Ramos (cell line): ENCODE measurements around the gene CCDC57.

Experiments used
- in situ Hi-C: fragments of 300-500 bp; cut with MboI; formaldehyde crosslinking; loops from one replicate; pipeline ENCODE4 v1.14.3; 2022; ENCODE audit warnings: low sequenced_read_pairs; ENCODE audit not compliant: unreplicated experiment

Gene CCDC57

DNA sequence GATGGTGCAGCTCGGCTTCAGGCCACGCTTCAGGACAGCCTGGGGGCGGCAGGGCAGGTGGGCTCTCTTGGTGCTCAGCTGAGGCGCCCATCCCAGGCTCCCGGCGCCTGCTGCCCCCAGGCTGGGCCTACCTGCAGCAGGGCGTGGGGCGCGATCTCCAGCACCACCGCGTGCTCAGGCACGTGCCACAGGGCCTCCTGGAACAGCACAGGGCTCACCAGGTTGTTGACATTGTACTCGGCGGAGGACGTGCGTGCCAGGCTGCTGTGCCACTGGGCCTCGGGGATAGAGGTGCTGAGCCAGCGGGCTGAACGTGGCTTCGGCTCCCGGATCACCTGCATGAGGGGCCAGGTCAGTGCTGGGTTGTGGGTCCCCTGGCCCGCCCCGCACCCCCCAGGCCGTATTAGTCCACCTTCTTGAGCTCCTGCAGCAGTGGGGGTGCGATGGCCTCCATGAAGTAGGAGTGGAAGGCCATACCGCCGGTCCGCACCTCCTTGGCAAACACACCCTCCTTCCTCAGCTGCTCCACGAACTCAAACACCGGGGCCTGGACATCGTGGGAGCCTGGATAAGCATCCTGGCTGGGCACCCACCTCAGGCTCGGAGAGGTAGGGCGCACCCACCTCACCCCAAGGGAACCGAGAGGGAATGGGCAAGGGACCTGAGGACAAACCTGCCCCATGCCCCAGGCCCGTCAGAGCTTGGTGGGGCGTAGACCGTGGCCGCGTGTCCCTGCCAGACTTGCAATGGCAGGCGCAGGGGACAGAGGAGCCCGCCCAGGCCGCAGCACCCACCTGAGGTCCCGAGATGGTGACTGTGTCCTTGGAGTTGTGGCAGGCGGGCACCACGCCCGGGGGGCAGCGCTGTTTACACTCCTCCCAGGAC, 123.6 kb downstream of the CCDC57 start:
- in situ Hi-C loops: no loop called here

DNA sequence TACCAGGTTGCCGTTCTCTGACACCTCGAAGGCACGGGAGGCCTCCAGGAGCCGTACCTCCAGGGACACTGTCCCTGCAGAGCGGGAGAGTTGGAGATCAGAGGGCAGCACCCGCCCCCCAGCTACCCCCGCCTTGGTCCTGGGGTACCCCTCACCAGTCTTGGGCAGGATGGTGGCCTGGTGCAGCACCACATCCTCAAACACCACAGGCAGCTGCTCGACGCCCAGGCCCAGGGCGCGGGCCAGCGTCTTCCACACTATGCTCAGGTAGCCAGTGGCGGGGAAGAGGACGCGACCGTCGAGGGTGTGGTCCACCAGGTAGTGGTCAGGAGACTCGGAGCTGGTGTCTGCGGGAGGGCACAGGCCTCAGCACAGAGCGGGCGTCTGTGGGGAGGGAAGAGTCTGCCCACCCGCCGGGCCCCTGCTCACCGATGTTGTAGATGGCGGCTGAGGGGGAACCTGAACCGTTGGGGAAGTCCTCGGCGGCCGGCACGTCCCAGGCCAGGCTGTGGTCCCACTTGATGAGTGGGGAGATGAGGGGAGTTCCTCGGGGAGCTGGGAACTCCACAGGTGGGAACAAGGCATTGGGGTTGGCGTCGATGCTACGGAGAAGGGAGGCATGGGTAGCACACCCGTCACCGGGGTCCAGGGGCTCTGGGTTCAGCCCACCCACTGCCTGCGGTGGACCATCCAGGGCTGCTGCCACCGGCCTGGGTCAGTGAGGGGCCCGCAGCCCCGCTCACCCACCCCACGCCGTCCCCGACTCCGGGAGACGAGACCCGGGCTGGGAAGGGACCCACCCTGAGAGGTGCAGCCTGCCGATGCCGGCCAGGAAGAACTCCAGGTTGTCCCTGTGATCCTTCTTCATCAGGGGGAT, 124.4 kb downstream of the CCDC57 start:
- in situ Hi-C loops: no loop called here

DNA sequence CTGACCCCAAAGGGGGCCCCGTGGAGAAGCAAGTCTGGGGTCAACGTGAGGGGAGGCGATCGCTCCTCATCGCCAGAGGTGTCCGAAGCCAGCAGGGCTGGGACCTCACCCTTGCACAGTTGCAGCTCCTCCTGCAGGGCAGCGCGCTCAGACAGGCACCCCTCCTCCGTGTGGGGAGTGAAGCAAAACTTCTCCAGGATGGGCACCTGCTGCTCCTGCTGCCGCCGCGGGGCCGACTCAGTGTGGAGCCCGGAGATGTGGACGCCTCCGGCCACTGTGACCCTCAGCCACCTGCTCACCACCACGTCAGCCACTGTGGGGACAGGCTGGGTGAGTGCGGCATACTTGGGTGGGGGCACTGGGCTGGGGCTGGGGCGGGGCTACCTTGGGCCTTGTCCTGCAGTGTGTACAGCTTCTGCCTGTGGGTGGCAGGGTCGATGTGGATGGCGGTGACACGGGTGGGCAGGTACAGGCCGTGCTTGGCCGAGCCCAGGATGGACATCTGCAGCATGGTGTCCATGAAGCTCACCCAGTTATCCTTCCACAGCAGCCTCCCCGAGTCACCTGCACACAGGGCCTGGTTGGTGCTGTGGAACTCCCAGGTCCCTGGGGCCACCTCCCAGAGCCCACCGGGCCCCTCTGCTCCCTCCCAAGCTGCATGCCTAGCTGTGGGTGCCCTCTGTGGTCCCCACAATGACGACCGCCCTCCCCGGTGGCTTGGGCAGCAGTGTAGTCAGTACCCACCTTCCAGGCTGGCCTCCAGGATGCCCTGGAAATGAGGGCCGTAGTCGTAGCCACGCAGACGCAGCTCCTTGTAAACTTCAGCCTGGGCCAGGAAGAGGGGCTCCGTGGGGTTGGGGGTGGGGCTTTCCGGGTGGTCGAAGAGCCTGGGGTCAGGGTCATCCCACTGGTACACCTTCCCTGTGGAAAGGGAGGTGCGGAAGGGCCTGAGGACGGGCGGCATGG, 125.4 kb downstream of the CCDC57 start:
- in situ Hi-C loops: no loop called here

DNA sequence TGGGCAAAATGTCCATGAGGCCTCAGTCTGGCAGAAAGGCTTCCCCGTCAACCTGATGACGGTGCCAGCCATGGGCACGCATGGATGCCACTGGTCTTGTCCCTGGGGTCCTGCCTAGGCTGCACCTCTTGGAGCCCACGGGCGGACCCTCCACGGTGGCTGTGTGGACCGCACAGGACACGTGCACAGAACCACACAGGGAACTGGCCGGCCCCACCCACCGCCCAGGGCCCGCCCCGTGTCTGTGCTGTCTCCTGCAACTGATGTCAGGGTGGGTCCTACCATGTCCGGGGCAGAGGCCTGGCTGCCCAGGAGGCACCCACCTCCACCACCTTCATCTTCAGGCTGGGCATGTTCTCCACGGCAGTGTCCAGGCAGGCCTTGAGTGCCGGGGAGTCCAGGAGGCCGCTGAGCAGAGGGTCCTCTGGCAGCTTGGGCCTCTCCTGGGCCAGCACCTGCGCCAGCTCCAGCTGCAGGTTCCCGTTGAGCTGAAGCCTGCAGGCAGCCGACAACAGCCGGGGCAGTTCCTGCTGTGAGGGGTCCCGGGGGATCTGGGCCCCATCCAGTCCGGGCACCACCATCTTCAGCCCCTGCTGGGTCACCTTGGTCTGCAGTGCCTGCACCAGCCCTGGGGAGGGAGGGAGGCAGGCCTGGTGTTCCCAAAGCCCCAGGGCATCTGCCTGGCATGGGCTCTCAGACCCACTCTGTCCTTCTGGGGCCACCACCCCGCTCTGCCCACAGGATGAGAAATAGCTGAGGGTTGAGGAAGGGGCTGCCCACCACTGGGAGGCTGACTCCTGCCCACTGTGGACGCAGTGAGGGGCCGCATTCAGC, 126.5 kb downstream of the CCDC57 start:
- in situ Hi-C loops: no loop called here

GRCh38 chr17:82085031-82085861, 127.4 kb downstream of the CCDC57 start:
- in situ Hi-C loops: no loop called here

GRCh38 chr17:82084373-82085030, 128.1 kb downstream of the CCDC57 start:
- in situ Hi-C loops: no loop called here

- in situ Hi-C loops: no loop called here
Measured at GRCh38 chr17:82083533-82084359, 128.9 kb downstream of the CCDC57 start.

DNA sequence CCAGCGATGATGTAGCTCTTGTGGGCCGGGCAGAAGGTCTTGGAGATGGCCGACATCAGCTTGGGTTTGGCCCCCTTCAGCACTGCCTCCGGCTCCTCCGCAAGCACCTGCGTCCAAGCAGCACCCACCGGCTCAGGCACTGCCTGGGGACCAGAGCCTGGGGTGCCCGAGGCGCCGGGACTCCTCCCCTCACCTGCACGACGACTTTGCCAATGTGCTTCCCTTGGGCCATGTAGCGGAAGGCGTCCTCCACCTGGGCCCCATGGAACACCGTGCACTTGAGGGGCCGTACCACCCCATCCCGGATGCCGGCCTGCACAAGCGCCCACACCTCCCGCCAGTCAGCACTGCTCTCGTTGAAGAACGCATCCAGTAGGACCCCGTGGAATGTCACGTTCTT, 129.6 kb downstream of the CCDC57 start:
- in situ Hi-C loops: no loop called here

- in situ Hi-C loops: no loop called here
Measured at GRCh38 chr17:82082456-82082855, 130.2 kb downstream of the CCDC57 start.

DNA sequence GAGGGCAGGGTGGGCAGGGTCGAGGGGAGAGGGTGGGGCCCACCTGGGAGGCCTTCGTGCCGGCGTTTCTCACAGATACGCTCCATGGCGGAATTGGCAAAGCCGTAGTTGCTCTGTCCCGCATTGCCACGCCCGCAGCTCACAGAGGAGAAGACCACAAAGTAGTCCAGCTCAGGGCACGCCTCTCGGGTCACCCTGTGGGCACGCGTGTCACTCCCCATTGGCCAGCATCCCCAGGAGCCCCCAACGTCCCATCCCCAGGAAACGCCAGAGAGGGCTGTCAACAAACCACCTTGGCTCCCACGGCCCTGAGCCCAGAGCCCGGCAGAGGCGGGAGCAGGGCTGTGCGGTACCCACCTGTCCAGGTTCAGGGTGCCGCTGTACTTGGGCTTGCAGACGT, 130.7 kb downstream of the CCDC57 start:
- in situ Hi-C loops: no loop called here

GRCh38 chr17:82081546-82081945, 131.1 kb downstream of the CCDC57 start:
- in situ Hi-C loops: no loop called here

DNA sequence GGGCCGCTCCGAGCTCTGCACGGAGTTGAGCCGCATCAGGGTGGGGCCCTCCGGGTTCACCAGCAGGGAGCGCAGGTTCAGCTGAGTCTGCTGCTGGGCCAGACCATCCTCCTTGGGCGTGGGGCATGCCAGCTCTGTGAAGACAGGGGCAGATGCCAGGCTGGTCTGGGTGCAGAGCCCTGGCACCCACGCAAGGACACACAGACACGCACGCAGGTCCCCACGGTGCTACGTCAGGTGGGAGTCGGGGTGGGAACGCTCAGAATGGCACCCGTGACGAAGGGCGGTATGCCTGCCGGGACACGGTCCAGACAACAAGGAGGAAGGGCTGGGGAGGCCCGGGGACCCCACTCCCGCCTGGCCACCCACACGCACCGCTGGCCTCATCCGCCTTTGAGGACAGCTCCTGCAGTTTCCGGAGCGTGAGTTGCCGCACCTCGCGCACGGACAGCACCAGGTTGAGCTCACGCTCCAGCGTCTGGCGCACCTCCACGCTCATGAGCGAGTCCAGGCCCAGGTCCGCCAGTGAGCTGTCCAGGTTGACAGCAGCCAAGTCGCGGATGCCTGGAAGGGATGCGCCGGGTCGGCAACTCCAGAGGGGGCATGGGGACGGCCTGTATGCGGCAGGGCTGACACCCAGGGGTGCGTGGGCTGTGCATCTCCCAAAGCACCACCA, 131.7 kb downstream of the CCDC57 start:
- in situ Hi-C loops: no loop called here

DNA sequence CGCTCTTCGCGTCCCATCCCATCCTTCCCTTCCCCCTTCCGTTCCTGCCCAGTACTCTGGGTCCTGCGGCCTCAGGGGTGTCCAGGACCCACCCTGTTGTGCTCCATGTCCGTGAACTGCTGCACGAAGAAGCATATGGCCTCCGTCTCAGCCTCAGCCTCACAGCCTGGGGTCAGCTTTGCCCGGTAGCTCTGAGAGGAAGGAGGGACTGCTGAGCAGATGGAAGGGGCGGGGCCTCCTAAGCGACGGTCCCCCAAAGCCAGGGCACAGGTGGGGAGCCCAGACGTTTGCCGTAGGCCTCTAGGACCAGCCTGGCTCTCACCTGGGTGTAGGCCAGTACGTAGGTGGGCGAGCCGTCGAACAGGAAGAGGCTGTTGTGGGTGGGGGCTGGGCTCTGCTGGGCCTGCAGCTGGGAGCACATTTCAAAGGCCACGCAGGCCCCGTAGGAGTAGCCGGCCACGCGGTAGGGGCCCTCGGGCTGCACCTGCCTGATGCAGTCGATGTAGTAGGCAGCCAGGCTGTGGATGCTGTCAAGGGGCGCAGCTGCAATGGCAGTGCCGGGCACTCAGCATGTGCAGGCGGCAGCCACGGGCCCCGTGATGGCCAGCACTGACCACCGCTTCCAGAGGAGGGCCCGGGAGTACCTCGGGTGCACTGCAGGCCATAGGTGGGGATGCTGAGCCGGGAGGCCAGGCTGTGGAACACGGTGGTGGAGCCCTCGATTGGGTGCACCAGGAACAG, 132.4 kb downstream of the CCDC57 start:
- in situ Hi-C loops: no loop called here

GRCh38 chr17:82079001-82079677, 133.5 kb downstream of the CCDC57 start:
- in situ Hi-C loops: no loop called here

- in situ Hi-C loops: no loop called here
Measured at GRCh38 chr17:82078433-82078832, 134.2 kb downstream of the CCDC57 start.
